Stimulated activated CD8-positive, alpha-beta memory T cell treated with anti-CD3 and anti-CD28 coated beads, Interleukin-12 subunit alpha, Interleukin-12 subunit beta, amount 100 ng/mL, for 4 hours (primary cell): ENCODE measurements around the gene ARSB.
"Not testable (repeated sequence)": the region's sequence is repeated elsewhere in the genome, so short reads cannot be mapped to it uniquely, and the experiment has no call there.

Source experiments
- DNase-seq: peaks from one replicate; pipeline ENCODE4 v3.0.0-alpha.2; 2020; ENCODE audit warnings: low read depth

ARSB gene

DNA sequence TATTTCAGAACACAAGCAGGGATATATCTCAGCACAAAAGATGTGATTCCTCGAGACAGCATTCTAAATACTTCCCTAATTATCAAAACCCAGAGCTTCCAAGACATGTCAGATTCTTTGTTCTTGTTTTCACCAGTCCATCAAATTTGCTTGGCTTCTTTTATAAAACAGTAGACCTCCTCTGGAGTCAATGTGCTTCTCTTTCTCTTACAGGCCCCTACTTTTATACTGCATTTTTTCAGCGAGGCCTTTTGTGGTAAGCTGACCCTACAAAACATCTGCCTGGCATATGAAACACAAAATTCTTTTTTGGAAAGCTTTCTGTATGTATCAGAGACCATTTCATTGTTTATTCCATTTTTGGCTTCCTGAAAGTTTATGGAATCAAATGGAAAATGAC is 81.8 kb downstream of the ARSB start:
- no peak for DNase-seq

DNA sequence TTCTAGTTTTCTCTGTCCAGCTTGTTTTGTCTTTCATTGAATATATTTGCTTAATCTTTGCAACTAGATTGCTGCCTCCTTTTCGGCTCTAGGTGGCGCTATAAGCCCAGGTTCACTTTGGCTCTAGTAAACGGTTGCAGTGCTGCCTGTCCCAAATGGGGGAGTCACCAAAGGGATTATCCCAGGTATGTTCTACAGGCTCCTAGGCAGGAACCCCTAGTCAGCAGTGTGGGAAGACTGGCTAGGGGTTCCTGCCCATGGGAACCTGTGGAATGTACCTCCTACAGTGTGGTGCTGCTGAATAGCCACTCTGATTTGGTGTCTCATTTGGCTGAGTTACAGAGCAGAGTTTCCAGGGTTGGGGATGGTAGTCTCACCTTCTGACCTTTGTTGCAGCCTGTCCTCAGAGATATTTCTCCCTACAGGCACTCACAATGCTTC is 85.2 kb downstream of the ARSB start:
- DNase-seq = no peak

DNA sequence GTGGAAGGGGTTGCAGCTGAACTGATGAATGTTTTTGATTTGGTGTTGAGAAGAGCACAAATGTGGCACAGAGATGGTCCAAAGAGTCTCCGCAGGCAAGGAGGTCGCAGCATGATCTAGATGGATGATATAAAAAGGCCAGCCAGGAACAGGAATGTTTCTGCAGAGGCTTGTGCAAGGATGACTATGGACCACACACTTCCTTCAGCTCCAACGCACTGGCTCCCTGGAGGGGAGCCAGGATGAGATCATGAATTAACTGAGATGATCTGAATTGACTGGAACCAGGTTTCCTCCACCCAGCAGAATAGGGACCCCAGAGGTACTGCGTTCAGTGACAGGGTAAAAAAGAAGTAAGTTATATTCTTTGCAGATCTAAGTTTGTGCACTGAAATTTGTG is 89.0 kb downstream of the ARSB start:
- no peak for DNase-seq

DNA sequence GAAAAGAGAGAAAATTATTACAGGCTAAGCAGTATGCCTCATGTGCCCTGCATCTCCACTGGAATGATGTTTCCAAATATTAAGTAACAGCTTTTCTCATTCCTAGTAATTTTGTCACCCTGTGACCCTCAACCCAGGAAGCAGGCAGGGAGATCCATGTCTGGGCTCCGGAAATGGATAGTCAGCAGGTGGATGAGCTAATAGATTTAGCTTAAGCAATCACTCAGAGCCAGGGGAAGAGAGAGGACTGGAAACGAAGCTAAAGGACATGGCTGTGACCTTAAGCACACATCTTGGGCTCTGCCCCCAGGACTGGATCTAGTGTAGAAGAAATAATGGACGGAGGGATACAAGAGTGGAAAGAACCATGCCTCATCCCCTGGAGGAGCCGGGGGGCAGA is 89.5 kb downstream of the ARSB start:
- DNase-seq = no peak

DNA sequence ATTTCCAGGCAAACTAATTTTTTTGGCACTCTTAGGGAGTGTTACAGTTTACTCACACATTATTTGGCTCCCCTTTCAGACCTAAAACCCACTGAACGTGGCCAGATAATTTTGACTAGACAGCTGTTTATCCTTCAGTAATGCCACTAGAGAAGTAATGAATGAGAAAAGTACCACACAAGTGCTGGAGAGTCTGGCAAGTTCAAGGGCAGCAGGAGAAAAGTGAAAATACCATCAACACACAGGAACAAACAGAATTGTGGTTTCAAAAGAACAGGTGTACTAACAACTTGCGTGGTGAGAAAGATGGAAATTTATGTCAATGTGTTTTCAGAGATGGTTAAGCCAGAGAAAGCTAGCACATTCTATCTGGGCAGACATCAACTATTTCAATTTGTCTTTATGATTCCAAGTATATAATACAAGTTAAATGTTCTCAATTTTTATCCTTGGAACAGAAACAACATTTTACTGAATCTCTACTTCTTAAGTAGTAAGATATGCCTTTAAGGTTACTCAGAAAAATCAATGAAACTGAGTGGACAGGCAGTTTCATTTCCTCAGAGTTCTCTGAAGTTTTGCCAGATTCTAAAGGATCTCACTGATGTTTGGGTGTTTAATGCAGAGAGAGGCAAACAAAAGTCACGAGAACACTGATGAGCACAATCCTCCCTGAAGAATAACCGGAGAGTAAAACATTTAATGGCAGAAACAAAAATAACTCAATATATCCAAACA is 91.0 kb downstream of the ARSB start:
- no peak for DNase-seq

DNA sequence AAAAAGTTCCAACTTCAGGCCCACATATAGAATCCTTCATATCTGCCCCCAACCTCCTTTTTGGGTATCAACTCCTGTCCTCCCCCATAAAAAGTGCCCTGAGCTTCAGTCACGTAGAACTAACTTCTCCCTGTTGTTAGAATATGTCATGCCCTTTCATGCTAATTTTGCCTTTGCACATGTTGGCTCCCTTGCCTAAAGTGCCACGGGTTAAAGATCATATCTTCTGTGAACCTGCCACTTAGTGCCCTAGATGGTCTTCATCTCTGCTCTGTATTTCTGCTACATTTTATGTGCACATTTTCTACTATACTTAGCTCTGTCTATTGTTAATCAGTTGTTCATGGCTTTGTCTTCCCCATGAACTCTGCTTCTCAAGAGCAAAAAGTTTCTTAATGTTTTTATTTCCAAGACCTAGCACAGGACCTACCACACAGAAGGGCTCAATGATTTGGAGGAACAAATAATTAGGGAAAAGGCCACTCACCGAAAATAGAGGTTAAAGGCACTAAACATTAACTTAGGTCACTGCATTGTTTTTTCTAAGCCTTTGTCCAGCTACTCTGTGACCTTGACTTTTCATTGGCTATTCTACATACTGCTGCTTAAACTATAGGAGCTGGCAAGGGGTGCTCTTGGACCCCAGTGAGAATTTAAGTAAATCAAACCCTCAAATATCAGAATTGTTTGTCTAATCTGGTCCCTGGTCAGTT is 94.3 kb downstream of the ARSB start:
- DNase-seq = no peak

DNA sequence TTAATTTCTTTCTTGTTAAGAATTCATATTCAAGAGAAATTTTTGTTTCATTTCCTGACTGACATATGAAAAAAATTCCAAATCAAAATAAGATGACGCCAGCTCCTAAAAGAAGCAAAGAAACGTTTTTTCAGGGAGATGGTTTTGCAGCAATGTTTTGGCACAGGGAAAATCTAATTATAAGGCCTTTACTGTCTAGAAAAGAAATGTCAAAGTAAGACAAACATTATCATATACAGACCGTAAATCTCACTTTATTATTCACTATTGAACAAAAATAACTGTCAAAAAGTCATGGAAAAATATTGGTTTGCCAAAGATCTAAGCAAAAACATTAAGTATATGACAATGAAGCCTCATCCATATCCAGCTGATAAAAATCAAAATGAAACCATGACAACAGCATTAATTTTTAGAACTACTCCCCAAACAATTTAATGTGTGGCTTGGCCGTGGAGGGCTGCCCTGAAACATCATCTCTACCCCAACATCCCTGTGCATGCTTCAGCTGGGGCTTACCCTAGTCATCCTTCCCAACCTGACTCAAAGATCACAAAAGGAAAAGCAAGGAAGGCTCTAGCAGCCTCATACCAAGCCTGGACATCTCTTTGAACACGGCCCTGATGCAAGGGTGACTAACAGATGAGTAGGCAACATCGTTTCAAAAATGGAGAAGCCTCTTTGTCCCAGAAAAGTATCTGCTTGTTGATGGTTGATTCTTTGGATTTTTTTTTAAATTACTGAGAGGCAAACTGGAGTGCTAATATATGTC is 95.6 kb downstream of the ARSB start:
- no peak for DNase-seq

DNA sequence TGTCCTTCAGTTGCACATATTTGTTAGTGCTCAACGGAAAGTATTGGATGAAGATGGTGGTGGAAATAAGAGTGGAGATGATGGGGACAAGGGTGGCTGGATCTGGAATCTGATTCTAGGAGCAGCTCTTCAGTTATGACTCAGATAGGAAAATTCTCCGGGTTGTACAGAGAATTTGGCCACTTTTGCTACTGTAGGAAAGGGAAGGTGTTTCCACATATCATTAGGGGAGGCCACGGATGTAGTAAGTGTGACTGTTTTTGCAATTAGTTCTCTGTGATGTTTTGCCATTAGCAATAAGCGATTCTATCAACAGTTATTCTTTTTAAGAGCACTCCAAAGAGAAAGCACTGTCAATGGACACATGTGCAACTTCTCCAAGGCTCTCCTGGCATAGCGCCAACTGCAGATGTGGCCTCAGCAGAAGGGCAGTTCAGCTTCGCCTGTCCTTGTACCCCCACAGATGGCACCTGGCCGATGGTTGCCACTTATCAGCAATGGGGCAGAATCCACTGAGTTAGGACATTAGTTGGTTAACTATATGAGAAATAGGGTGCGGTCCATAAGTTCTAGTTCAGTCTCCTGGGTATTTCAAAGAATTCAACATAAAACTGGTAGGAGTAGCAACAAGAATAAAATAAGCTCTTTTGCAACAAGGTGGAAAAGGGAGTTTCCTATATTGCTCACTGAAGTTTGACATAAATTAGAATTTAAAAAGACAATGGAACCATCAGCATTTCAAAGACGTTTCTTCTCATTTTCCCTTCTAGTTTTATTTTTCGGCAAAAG is 96.3 kb downstream of the ARSB start:
- no peak for DNase-seq

DNA sequence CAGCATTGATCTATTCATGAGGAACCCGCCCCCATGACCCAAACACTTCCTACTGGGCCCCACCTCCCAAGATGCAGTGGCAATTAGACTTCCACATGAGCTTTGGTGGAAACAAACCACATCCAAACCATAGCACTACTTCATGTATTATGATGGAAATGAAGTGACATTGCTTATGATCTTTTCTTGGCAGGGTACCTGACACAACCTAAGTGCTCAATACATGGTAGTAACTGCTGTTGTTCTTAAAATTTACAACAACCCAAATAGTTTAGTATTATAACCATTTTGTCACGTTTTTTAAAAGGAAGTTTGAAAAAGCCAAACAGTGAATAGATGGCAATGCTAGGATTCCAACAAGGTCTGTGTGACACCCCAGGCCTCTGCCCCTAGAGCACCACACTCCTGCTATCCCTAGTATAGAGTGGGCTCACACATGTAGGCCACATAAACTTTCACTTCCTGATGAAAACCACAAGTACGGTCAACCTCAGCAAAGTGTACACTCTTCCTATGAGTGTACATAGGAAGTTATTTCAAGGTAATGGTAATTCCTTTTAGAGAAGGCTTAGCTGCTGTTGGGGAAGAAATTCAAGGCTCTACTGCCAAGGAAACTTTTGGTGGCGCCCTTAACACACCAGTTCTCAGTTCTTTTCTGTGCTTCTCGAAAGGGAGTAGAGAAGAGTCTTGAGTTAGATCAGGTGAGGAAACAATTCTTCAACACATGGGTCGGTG is 97.6 kb downstream of the ARSB start:
- no peak for DNase-seq

DNA sequence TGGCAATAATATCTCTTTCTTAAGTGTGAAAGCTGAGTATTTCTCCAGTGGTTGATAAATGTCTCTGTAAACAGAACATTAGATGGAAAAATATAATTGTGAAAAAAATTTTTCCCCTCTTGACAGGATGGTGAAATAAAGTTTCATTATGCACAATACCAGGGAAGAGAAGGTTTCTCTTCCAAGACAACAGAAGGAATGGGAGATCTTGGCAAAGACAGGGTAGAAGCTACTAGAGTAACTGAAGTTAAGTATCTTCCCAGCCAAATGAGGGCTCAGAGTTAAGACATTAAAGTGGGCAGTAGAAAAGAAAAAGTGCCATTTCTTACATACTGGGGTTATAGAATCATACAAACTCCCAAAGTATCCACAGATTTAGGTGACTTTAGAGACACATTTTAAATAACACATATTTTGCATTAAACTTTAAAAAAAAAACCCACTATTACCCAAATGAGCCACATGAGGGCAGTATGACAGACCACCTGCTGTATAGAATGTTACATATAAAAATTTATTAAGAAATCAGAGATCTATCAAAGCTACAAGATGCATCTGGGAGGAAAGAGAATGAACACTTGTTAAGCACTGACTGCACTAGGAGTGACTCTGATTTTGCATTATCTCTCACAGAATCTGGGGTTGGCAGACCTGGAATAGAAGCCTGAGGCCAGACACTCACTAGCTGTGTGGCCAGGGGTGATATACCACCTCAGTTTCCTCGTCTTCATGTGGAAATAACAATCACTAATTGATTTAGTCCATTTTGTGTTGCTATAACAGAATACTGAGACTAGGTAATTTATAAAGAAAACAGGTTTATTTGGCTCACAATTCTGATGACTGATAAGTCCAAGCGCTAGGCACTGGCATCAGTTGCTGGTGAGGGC is 98.5 kb downstream of the ARSB start:
- no peak for DNase-seq

DNA sequence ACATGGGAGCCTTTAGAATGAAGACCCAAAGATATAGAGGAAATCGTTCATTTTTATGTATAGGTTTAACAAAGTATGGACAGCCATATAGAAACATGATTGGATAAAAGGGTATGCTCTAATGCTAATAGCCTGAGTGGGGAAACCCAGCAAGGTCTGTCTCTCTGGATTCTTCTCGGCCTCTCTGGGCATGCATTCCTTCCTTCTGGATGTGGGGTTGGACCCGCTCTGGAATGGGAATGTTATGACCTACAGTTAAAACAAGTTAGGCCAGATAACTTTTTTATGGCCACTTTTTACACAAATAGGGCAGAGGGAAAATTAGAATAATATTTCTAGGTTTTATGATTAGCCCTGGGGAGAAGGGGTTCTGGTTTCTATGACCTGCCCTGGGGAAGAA is 103.2 kb downstream of the ARSB start:
- no peak for DNase-seq

DNA sequence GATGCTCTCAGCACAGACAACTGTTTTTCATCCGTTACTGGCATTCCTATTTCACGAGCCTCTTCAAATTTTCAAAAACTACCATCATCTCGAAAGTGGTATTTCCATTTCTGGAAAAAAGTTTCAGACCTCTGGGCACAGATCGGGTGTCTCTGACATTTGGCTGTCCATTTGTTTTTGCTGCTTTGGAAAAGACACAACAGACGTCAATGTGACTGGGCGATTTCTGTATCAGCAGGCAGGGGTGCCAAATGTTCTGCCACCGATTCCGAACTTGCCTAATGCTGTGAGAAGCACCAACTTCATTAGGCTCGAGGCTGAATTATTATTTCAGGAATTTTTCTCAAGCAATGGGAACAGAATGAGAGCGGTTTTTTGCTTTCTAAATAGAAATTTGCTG is 105.6 kb downstream of the ARSB start:
- no peak for DNase-seq

DNA sequence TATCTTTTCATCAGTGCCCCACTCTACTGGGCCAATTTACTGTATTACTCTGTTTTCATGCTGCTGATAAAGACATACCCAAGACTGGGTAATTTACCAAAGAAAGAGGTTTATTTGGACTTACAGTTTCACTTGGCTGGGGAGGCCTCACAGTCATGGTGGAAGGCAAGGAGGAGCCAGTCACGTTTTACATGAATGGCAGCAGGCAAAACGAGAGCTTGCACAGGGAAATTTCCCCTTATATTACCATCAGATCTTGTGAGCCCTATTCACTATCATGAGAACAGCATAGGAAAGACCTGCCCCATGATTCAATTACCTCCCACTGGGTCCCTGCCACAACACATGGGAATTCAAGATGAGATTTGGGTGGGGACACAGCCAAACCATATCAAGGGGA is 119.0 kb downstream of the ARSB start:
- DNase-seq = not testable (repeated sequence)

DNA sequence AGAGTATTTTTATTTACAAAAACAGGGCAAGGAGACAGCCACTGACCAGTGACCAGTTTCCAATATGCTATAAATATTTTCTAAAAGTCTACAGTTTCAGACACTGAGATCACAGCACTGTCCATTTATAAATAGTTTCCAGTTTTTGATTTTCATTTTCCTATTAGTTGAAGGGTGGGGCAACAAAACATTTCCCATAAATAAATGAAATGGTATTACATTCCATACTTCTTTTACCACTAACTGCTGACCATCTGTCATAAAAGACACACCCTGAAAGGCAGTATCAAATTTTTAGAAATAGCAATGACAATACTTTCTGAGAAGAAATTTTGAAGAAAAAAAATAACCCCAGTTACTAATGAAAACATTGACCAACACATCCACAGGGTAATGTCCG is 126.7 kb downstream of the ARSB start:
- no peak for DNase-seq

DNA sequence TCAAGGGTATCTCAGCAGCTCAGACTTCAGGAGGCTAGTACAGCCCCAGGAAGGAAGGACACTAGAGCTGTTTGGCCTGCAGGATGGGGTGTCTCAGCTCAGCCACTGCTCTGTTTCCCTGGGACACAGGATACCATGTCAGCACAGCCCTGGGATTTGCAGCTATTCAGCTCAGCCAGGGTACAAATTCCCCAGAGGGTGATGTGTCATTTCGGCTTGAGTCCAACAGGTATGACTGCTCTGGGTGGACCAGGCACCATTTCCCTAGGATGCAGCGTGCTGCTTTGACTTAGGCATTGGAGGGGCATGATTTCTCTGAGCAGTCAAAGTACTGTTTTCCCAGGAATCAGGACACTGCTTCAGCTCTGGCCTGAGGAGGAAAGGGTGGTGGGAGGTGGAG is 130.1 kb downstream of the ARSB start:
- DNase-seq = no peak

DNA sequence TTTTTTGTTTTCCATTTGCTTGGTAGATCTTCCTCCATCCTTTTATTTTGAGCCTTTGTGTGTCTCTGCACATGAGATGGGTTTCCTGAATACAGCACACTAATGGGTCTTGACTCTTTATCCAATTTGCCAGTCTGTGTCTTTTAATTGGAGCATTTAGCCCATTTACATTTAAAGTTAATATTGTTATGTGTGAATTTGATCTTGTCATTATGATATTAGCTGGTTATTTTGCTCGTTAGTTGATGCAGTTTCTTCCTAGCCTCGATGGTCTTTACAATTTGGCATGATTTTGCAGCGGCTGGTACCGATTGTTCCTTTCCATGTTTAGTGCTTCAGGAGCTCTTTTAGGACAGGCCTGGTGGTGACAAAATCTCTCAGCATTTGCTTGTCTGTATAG is 133.2 kb downstream of the ARSB start:
- not testable (repeated sequence) for DNase-seq

DNA sequence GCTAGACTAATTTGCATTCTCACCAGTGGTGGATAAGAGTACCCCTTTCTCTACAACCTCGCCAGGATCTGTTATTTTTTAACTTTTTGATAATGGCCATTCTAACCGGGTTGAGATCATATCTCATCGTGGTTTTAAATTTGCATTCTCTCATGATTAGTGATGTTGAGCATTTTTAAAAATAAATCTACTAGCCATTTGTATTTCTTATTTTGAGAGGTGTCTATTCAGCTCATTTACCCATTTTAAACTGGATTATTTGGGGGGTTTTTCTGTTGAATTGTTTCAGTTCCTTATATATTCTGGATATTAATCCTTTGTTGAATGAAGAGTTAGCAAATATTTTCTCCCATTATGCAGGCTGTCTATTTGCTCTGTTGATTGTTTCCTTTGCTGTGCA is 139.6 kb downstream of the ARSB start:
- DNase-seq = no peak

DNA sequence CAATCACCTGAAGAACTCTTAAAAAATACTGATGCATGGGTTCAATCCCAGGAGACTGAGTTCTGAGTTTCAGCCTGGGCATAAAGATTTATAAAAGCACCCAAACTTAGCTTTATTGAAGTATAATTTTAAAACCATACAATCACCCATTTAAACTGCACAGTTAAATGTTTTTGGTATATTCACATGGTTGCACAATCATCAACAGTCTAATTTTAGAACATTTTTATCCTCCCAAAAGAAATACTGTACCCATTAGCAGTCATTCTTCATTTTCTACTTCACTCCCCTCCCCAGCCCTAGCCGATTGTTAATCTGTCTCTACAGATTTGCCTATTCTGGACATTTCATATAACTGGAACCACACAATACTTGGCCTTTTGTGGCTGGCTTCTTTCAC is 141.7 kb downstream of the ARSB start:
- no peak for DNase-seq

DNA sequence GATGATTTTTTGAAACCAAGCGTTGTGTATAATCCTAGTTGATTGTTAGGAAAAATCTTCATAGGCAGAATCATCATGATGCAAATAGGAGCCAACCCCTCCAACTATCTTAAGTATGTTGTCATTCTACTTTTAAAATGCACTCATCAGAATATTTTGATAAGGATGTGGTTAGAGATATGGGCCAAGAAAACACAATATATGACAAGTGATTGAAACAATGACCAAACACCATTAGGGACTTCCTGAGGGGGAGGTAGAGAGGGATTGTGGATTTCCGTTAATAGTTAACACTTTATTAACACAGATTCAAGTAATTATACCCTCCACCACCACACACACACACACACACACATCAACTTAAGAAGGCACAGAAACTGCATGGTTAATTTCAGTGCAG is 143.3 kb downstream of the ARSB start:
- DNase-seq = no peak

DNA sequence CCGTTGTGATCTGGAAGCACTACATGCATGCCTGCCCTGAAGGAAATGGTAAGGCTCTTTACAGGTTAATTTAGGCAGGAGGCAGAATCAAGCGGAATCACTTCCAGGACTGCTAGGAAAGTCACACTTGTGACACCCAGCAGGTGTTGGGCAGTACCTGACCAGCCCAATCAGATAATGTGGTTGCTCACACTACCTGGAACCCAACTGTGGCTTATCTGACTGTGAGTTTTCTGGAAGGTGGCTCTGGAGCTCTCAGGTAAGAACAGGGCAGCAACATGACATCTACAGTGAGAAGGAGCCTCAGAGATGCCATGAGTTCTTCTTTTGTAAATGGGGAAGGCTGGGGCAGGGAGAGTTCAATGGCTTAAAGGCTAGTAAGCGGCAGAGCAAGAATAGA is 146.4 kb downstream of the ARSB start:
- DNase-seq = no peak

DNA sequence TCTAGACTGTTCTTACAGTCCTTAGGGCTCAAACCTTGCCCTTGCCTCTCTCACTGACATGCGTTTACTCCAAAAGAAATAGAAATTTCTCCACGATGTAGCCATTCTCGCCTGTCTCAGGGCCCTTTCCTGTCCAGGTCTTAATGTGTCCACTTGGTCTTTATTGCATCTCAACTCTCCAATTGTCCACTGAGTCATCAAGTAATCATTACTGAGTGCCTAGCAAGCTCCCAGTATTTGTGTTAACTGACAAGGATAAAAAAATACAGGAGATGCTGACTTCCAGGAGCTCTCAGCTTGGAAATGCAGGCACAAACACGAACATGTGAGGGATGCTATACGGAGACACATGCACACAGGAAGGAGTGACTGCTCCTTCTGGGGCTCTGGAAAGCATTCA is 147.3 kb downstream of the ARSB start:
- DNase-seq = no peak
